A549 treated with Hydrocortisone at 1 μM for 4 hours (cell line): ENCODE results near the gene OR4C16. TPM values are rescaled to one million over a fixed set of nuclear protein-coding genes. Genes with fewer than 3 reads are reported as not detected.

ENCODE experiments used
- total RNA-seq: library from RNA; stranded (reverse); fragments of 200-300 nt; extraction: Qiagen RNA extraction; gene quantifications from 5 replicates; pipeline ENCODE4 v1.2.3, GENCODE V29; 2022

OR4C16 gene, protein sequence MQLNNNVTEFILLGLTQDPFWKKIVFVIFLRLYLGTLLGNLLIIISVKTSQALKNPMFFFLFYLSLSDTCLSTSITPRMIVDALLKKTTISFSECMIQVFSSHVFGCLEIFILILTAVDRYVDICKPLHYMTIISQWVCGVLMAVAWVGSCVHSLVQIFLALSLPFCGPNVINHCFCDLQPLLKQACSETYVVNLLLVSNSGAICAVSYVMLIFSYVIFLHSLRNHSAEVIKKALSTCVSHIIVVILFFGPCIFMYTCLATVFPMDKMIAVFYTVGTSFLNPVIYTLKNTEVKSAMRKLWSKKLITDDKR
- not detected in 5 replicates for total RNA-seq

DNA sequence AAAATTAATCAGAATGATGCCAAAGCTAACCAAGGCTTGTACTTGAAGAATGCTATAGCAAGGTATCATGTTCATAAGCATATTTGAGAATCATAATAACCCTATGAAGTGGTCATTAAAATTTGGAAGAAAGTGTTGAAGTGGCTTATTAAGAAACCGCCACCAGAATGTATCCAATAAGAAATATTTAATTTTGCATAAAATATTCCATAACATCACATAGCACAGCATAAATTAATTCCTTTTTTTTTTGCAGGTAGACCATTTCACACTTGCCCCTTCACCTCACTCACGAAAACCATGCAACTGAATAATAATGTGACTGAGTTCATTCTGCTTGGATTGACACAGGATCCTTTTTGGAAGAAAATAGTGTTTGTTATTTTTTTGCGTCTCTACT lies at the start of gene OR4C16:
Gene OR4C16 (plus strand): TSS at position 301 of the 400 bp plus-strand sequence. CDS start 0 bp downstream, at position 301.

DNA sequence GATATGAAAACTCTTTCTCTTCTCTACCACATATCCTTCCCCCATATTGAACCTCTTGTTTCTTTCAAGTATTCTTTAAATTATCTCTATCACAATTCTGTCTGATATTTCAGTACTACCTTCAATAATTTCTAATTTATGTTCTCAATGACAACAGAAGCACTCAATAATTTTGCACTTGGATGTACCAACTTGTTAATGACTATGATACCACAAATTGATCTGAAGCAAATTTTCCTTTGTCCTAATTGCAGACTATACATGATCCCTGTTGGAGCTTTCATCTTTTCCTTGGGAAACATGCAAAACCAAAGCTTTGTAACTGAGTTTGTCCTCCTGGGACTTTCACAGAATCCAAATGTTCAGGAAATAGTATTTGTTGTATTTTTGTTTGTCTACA lies 17.8 kb upstream of the OR4C16 start, which contains the start of gene OR4C15:
Gene OR4C15 (plus strand): TSS at position 301 of the 400 bp plus-strand sequence. CDS start 0 bp downstream, at position 301.

DNA sequence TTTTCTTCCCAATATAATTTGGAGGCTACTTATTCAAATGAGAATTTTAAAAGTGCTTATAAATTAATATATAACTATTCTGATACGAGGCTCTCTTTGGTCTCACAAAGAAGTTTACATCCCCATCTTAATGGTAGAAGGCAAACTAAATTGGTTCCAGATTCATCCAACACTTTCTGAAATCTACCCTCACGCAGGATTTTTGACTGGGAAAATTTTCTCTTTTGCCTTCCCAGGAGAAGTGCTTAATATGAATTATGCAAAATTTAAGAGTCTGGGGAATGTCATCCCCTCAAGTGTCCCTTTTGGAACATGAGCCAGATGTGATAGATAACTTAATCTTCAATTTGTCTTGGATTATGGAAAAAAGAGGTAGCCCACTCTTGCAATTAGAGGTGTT lies 35.6 kb downstream of the OR4C16 start, which contains the start of gene OR4C11:
Gene OR4C11 (minus strand): TSS at position 101 of the 400 bp plus-strand sequence. CDS start 3,272 bp downstream, outside the sequence.

Other genes with a start within 250 kb of the OR4C16 start
- not detected in 5 replicates for gene OR4A16, start 228.9 kb upstream of the OR4C16 start, total RNA-seq
- gene OR4A15, start 204.2 kb upstream of the OR4C16 start, total RNA-seq = not detected in 5 replicates
- not detected in 5 replicates for gene OR4C15, start 17.7 kb upstream of the OR4C16 start, total RNA-seq
- not detected in 5 replicates for gene OR4C11, start 35.5 kb downstream of the OR4C16 start, total RNA-seq
- not detected in 5 replicates for gene OR4P4, start 63.0 kb downstream of the OR4C16 start, total RNA-seq
- gene OR4S2, start 76.2 kb downstream of the OR4C16 start, total RNA-seq = not detected in 5 replicates
- gene OR4C6, start 90.1 kb downstream of the OR4C16 start, total RNA-seq = not detected in 5 replicates
- gene OR5D13, start 201.3 kb downstream of the OR4C16 start, total RNA-seq = not detected in 5 replicates
- gene OR5D14, start 223.4 kb downstream of the OR4C16 start, total RNA-seq = not detected in 5 replicates
- not detected in 5 replicates for gene OR5L1, start 239.2 kb downstream of the OR4C16 start, total RNA-seq
- not detected in 5 replicates for gene OR5D18, start 247.5 kb downstream of the OR4C16 start, total RNA-seq